Stomach (tissue), 9 donors: ENCODE results near the gene TMOD1. TPM values are rescaled to one million over a fixed set of nuclear protein-coding genes. Genes with fewer than 3 reads are reported as not detected.
A peak's percentile ranks its signal among the peaks of the same experiment; 100 is the strongest.

Source experiments
- DNase-seq, 2 donors: peaks; one replicate each; pipeline versions ENCODE4 v3.0.0 to v3.0.0-alpha.2; 2013 to 2019
- H3K27ac ChIP-seq, 5 donors: fragments of 200-600 bp in 4 of 5; sonication (generic) in 4 of 5; one replicate each; pipeline ENCODE4 v1.5.1; 2013 to 2019; ENCODE audit warnings: mild to moderate bottlenecking in 1 of 5, moderate library complexity in 1 of 5
- H3K27me3 ChIP-seq, 3 donors: fragments of 200-600 bp; sonication (generic); one replicate each; pipeline ENCODE4 v1.5.1; 2017 to 2019; ENCODE audit warnings: mixed run types in 1 of 3
- H3K36me3 ChIP-seq, 4 donors: fragments of 200-600 bp; sonication (generic); 1 replicate in 3 of 4; 2 replicates in 1 of 4; pipeline ENCODE4 v1.5.1; 2016 to 2019
- H3K4me1 ChIP-seq, 4 donors: fragments of 200-600 bp; sonication (generic); one replicate each; pipeline ENCODE4 v1.5.1; 2016 to 2019
- H3K4me3 ChIP-seq, 4 donors: fragments of 200-600 bp; sonication (generic) in 3 of 4; one replicate each; pipeline ENCODE4 v1.5.1; 2016 to 2019; ENCODE audit warnings: mild to moderate bottlenecking in 1 of 4
- H3K9me3 ChIP-seq, 4 donors: fragments of 200-600 bp; sonication (generic); one replicate each; pipeline ENCODE4 v1.5.1; 2016 to 2019
- CTCF ChIP-seq, 7 experiments: fragments of 450-650 bp in 4 of 7; fragments of 200-600 bp in 3 of 7; sonication (generic) in 3 of 7; IDR thresholded peaks; one replicate each; pipeline ENCODE4 v1.5.1; 2016 to 2019; ENCODE audit warnings: antibody characterized with exemption in 7 of 7, control low read depth in 2 of 7, mild to moderate bottlenecking in 1 of 7
- EP300 ChIP-seq: sonication (generic); formaldehyde crosslinking; IDR thresholded peaks from one replicate; pipeline ENCODE4 v1.6.1; 2017; ENCODE audit warnings: antibody characterized with exemption
- POLR2A ChIP-seq, 4 donors: fragments of 450-650 bp; IDR thresholded peaks; one replicate each; pipeline ENCODE4 v1.6.1; 2016; ENCODE audit warnings: antibody characterized with exemption in 4 of 4, control low read depth in 2 of 4, mild to moderate bottlenecking in 1 of 4, moderate library complexity in 1 of 4
- POLR2AphosphoS5 ChIP-seq, 3 donors: sonication (generic); formaldehyde crosslinking; IDR thresholded peaks; one replicate each; pipeline ENCODE4 v1.6.1; 2016; ENCODE audit warnings: antibody characterized with exemption in 3 of 3
- WGBS, 5 donors: extraction: QIAGEN DNeasy Blood & Tissue Kit in 3 of 5; methylation state at CpG; one replicate each; pipeline versions ENCODE4 v1.1.5 to v1.1.7; 2013 to 2018; 5-methylcytosine and 5-hydroxymethylcytosine counted together
- intact Hi-C: fragments of 100-400 bp; cut with DNase I; formaldehyde crosslinking; loops from one replicate; pipeline ENCODE4 v1.15.1; 2023; ENCODE audit warnings: low total_unique reads
- polyA plus RNA-seq, 3 donors: library from polyadenylated mRNA; stranded (reverse); fragments of 200-250 nt; gene quantifications; one replicate each; pipeline ENCODE4 v1.2.3, GENCODE V29; 2013
- total RNA-seq, 5 donors: library from RNA; depleted of rRNA; stranded (reverse); fragments of >200 nt; gene quantifications; one replicate each; pipeline versions ENCODE4 v1.1.0 to v1.2.3, GENCODE V29; 2014 to 2016
- donor health status: healthy with polysubstance abuse.
- donor health status: Bipolar disorder and iron deficiency.
- donor health status: healthy.

Gene TMOD1
- total and polyA plus RNA-seq, 8 donors = 4.6 to 34.8 (median 11.2) TPM

GRCh38 chr9:97462914-97463313 lies 38.6 kb upstream of the TMOD1 start:
- no peak for DNase-seq
- H3K4me3 ChIP-seq = no peak overlapping the region
- no peaks in the 10 kb centered on the region for H3K27me3 ChIP-seq
- TF ChIP-seq EP300 (no peak), POLR2AphosphoS5 (IDR thresholded peaks at IDR 0.05) (no peak), POLR2A (IDR thresholded peaks at IDR 0.05) (no peak), CTCF (IDR thresholded peaks at IDR 0.05) (no peak)
- peaks cover 2 to 54% (median 52%) of the 10 kb centered on the region in 4 donors for H3K36me3 ChIP-seq
- no peak overlapping the region for H3K27ac ChIP-seq
- intact Hi-C loops = no loop called here
- no peaks in the 10 kb centered on the region for H3K9me3 ChIP-seq
- 90 to 100% (median 95%) methylated on average over 1 of the region's 1 CpG for WGBS, 5 donors
- H3K4me1 ChIP-seq = peaks cover 0 to 13% (median 0%) of the 10 kb centered on the region in 4 donors

GRCh38 chr9:97468658-97469448 lies 32.6 kb upstream of the TMOD1 start:
- Histone ChIP-seq H3K4me3 (no peak overlapping the region), H3K36me3 (peaks cover 4 to 58% (median 39%) of the 10 kb centered on the region in 4 donors), H3K27ac (peak overlapping the region in 4 of 5 donors; percentile 23 to 61 (median 28)), H3K4me1 (peaks cover 6 to 32% (median 16%) of the 10 kb centered on the region in 4 donors), H3K9me3 (no peaks in the 10 kb centered on the region), H3K27me3 (no peaks in the 10 kb centered on the region)
- DNase-seq = peak; percentile 84
- peak in 2 of 3 donors; percentile 44 to 76 for TF ChIP-seq POLR2AphosphoS5 (IDR thresholded peaks at IDR 0.05)
- TF ChIP-seq CTCF (IDR thresholded peaks at IDR 0.05) = peak in 5 of 7 experiments; percentile 66 to 90 (median 81)
- TF ChIP-seq POLR2A (IDR thresholded peaks at IDR 0.05) = no peak
- 50 to 65% (median 53%) methylated on average over 4 of the region's 4 CpGs for WGBS, 5 donors
- intact Hi-C loops = loop anchor here (5.0 kb wide), 1 partner anchor 133 kb away; no protein-coding TSS in a partner anchor

- H3K4me1 ChIP-seq = peaks cover 6 to 32% (median 16%) of the 10 kb centered on the region in 4 donors
- H3K27me3 ChIP-seq = no peaks in the 10 kb centered on the region
- peak in 1 of 7 experiments; percentile 7 for TF ChIP-seq CTCF (IDR thresholded peaks at IDR 0.05)
- no peak for TF ChIP-seq POLR2AphosphoS5 (IDR thresholded peaks at IDR 0.05)
- no peak for TF ChIP-seq EP300
- TF ChIP-seq POLR2A (IDR thresholded peaks at IDR 0.05) = no peak
- H3K4me3 ChIP-seq = no peak overlapping the region
- H3K36me3 ChIP-seq = peaks cover 4 to 58% (median 39%) of the 10 kb centered on the region in 4 donors
- peak in 1 of 2 donors; percentile 12 for DNase-seq
- no peaks in the 10 kb centered on the region for H3K9me3 ChIP-seq
- intact Hi-C loops = no loop called here
- WGBS, 5 donors = 54 to 72% (median 58%) methylated on average over 2 of the region's 2 CpGs
- peak overlapping the region in 1 of 5 donors; percentile 61 for H3K27ac ChIP-seq
These were observed 31.4 kb upstream of the TMOD1 start for GRCh38 chr9:97470076-97470475.

GRCh38 chr9:97473717-97474116 lies 27.7 kb upstream of the TMOD1 start:
- Histone ChIP-seq H3K9me3 (no peaks in the 10 kb centered on the region), H3K4me1 (peaks cover 6 to 16% (median 10%) of the 10 kb centered on the region in 4 donors), H3K4me3 (no peak overlapping the region), H3K27ac (no peak overlapping the region), H3K36me3 (peaks cover 0 to 48% (median 33%) of the 10 kb centered on the region in 4 donors), H3K27me3 (no peaks in the 10 kb centered on the region)
- no peak for TF ChIP-seq CTCF (IDR thresholded peaks at IDR 0.05)
- TF ChIP-seq EP300 = no peak
- TF ChIP-seq POLR2A (IDR thresholded peaks at IDR 0.05) = no peak
- no peak for TF ChIP-seq POLR2AphosphoS5 (IDR thresholded peaks at IDR 0.05)
- no peak for DNase-seq
- intact Hi-C loops = no loop called here
- 71 to 89% (median 85%) methylated on average over 3 of the region's 3 CpGs for WGBS, 5 donors
